Stimulated activated naive CD4-positive, alpha-beta T cell (primary cell): Measurements from ENCODE around the gene AKAP13.

Experiments used
- DNase-seq, 6 experiments: peaks; one replicate each; lab custom pipeline; 2025; lab: John Stamatoyannopoulos, UW

Gene AKAP13

GRCh38 chr15:85597155-85597815 lies 216.9 kb downstream of the AKAP13 start:
- peak in 2 of 6 experiments; percentile 24 to 29 for DNase-seq

GRCh38 chr15:85598219-85598618 lies 217.8 kb downstream of the AKAP13 start:
- DNase-seq: no peak

GRCh38 chr15:85598718-85599398 lies 218.5 kb downstream of the AKAP13 start:
- no peak for DNase-seq

GRCh38 chr15:85600001-85600400 lies 219.6 kb downstream of the AKAP13 start:
- DNase-seq: no peak

GRCh38 chr15:85603160-85603559 lies 222.8 kb downstream of the AKAP13 start:
- no peak for DNase-seq

GRCh38 chr15:85603703-85604102 lies 223.3 kb downstream of the AKAP13 start:
- no peak for DNase-seq

GRCh38 chr15:85604194-85604593 lies 223.8 kb downstream of the AKAP13 start:
- DNase-seq: no peak

GRCh38 chr15:85606738-85607137 lies 226.3 kb downstream of the AKAP13 start:
- no peak for DNase-seq

GRCh38 chr15:85607141-85607806 lies 226.9 kb downstream of the AKAP13 start:
- DNase-seq: no peak

- no peak for DNase-seq
Observed at GRCh38 chr15:85607842-85608241, 227.4 kb downstream of the AKAP13 start.

- DNase-seq: no peak
Observed at GRCh38 chr15:85609492-85609891, 229.1 kb downstream of the AKAP13 start.

- no peak for DNase-seq
Observed at GRCh38 chr15:85611361-85611760, 231.0 kb downstream of the AKAP13 start.

GRCh38 chr15:85614059-85614458 lies 233.7 kb downstream of the AKAP13 start:
- DNase-seq: no peak

GRCh38 chr15:85615930-85616329 lies 235.5 kb downstream of the AKAP13 start:
- no peak for DNase-seq

GRCh38 chr15:85616549-85617110 lies 236.2 kb downstream of the AKAP13 start:
- no peak for DNase-seq

- no peak for DNase-seq
Observed at GRCh38 chr15:85618228-85618505, 237.8 kb downstream of the AKAP13 start.

GRCh38 chr15:85618956-85619491 lies 238.6 kb downstream of the AKAP13 start:
- DNase-seq: peak in 2 of 6 experiments; percentile 5 to 11

GRCh38 chr15:85619992-85620689 lies 239.7 kb downstream of the AKAP13 start:
- no peak for DNase-seq

- no peak for DNase-seq
Observed at GRCh38 chr15:85620690-85621049, 240.3 kb downstream of the AKAP13 start.

- no peak for DNase-seq
Observed at GRCh38 chr15:85621094-85621493, 240.7 kb downstream of the AKAP13 start.

- DNase-seq: no peak
Observed at GRCh38 chr15:85622221-85622831, 241.9 kb downstream of the AKAP13 start.
